D341Med (cell line): Measurements from ENCODE around the gene SYNE4.
A peak's percentile ranks its signal among the peaks of the same experiment; 100 is the strongest.
"Not testable (repeated sequence)": the region's sequence is repeated elsewhere in the genome, so short reads cannot be mapped to it uniquely, and the experiment has no call there.

Experiments
- DNase-seq: peaks from one replicate; pipeline ENCODE4 v3.0.0; 2012; ENCODE audit warnings: low spot score

Gene SYNE4

GRCh38 chr19:35990156-35990555 is 18.5 kb downstream of the SYNE4 start:
- no peak for DNase-seq

GRCh38 chr19:35988824-35989223 is 19.8 kb downstream of the SYNE4 start:
- no peak for DNase-seq

- no peak for DNase-seq
Measured at GRCh38 chr19:35987571-35987896, 21.1 kb downstream of the SYNE4 start.

DNA sequence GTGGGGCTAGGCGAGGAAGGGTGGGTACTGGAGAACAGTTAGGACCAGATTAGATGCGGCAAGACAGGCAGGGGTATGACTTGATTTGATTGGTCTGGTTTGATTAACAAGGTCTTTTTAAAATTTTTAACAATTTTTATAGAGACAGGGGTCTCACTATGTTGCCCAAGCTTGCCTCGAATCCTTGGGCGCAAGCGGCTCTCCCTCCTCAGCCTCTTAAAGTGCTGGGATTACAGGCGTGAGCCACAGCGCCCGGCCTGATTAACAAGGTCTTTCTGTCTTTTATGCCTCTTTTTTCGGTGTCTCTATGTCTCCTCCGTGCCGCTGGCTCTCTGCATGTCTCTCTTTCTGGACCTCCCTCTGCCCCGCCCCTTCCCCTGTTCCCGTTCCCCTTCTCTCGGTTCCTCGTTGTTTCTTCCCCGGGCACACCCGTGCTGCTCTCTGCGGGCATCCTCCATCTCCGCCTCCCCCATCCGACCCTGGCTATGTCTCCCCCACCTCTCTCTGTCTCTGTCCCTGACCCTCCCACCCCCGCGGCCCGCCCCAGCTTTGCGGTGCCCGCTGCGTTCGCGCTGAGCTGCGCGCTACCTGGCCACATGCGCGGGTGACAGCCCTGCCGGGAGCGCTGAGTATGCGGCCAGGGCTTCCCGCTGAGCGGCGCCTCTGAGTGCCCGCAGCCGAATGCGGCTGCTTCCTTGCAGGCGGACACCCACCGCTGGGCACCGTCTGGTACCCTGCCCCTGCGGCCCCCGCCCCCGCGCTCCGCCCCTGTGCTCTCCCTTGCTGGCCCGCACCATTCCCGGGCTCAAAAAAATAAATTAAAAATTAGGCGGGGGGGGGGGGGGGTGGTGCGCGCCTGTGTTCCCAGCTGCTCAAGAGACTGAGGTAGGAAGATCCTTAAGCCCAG is 21.7 kb downstream of the SYNE4 start:
- peak; percentile 85 for DNase-seq

GRCh38 chr19:35986111-35986510 is 22.5 kb downstream of the SYNE4 start:
- no peak for DNase-seq

DNA sequence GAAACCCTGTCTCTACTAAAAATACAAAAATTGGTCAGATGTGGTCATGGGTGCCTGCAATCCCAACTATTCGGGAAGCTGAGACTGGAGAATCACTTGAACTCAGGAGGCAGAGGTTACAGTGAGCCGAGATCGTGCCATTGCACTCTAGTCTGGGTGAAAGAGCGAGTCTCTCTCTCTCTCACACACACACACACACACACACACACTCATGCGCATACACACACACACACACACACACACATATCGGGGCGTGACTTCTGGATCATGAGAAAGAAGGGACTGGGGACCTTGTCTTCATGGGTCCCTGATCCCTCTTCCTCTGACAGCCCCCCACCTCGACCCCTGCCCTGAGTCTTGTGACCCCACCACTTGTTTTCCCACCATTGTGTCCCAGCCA is 25.4 kb downstream of the SYNE4 start:
- DNase-seq, result no peak

DNA sequence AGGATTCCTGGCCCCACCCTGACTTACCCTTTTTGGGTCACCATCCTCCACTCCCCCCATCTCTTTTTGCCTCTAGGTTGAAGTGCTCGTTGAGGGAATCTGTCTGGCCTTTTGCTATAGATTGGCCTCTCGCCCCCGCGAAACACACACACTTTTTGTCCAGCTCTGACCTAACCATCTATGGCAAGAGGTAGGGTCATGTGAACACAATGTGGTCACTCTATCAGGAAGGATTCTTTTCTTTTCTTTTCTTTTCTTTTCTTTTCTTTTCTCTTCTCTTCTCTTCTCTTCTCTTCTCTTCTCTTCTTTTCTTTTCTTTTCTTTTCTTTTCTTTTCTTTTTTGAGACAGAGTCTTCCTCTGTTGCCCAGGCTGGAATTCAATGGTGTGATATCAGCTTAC is 27.6 kb downstream of the SYNE4 start:
- not testable (repeated sequence) for DNase-seq

GRCh38 chr19:35978832-35979365 is 29.7 kb downstream of the SYNE4 start:
- DNase-seq, result no peak

- no peak for DNase-seq
Measured at GRCh38 chr19:35978271-35978670, 30.3 kb downstream of the SYNE4 start.

GRCh38 chr19:35977446-35978222 is 31.0 kb downstream of the SYNE4 start:
- peak; percentile 96 for DNase-seq

GRCh38 chr19:35975608-35976214 is 32.9 kb downstream of the SYNE4 start:
- DNase-seq, result no peak

DNA sequence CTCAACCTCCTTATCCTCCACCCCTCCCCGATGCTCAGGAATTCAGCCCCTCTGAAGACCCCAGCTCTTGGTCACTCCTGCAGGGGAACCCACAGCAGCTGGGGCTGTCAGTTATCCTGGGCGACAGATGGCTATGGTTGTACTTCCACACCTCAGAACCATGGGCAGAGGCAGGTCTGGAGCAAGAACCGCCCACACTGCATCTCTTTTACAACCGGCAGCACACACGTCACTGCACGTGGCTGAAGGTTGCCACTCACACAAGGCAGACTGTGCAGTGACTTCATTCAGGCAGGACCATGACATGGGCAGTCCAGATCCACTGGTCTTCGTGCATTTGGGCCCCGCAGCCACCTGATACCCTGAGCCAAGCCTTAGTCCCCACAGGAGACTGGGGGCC is 35.1 kb downstream of the SYNE4 start:
- no peak for DNase-seq

DNA sequence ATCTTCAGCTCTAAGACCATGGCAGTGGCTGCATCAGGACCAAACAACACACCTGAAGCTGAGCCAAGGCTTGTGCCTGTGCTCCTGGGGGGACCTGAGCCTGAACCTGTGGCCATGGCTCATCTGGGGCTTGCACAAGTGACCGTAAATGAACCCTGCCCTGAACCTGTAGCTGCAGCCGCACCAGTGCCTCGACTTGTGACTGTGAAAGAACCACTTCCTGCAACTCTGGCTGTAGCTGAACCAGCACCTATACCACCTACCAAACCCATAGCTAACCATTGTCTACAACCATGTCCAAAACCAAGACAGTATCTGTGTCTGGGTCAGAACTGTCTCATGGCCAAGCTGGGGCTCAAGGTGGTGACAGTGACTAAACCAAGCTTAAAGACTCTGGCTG is 41.8 kb downstream of the SYNE4 start:
- DNase-seq, result no peak

DNA sequence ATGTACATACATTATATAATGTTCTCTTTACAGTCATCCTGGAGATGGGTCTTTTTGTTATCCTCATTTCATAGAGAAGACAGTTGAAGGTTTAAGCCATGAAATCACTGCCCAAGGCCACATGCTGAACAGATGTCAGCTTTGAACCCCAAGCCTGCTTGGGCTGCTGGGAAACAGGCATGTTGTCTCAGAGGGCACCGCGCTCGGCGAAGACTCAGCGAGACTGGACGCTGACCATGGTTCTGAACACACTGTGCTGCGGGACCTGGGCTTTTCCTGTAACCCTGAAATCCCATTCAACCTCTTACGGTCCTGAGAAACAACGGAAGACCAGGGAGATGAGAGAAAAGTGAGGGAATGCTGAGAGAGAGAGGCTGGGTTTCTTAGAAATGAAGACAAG is 45.1 kb downstream of the SYNE4 start:
- no peak for DNase-seq

DNA sequence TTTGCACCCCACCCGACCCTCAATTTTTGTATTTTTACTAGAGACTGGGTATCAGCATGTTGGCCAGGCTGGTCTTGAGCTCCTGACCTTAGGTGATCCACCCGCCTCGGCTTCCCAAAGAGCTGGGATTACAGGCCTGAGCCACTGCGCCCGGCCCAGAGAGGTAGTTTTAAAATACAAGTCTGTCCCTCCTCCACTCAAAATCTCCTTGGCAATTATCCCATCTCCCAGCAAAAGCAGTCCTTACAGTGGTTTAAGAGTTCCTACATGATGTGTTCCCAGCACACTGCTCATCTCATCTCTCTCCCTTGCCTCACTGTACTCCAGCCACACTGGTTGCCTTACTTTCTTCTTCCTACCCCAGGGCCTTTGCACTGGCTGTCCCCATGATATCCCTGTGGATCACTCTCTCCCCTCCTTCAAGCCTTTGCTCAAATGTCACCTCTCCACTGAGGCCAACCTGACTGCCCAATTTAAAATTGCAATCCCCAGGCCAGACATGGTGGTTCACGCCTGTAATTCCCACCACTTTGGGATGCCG is 48.1 kb downstream of the SYNE4 start:
- DNase-seq, result no peak

DNA sequence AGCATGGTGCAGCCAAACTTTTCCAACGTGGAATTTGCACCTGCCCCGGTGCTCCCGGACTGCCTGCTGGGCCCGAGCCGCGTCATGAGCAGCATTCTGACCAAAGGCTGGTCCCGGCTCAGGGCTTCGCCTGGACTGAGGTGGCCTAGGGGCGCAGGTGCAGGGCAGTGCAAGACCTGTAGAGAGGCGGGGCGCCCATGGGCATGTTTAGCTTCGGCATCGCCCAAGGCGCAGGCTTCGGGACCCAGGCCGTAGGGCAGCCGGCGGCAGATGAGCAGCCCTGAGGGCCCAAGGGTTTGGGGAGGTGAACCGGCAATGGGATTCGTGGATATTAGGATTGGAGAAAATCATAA is 48.7 kb downstream of the SYNE4 start:
- DNase-seq, result no peak

- DNase-seq, result peak; percentile 76
Measured at GRCh38 chr19:35959040-35959967, 49.3 kb downstream of the SYNE4 start.

GRCh38 chr19:35958660-35959039 is 50.0 kb downstream of the SYNE4 start:
- no peak for DNase-seq

GRCh38 chr19:35957411-35957810 is 51.2 kb downstream of the SYNE4 start:
- not testable (repeated sequence) for DNase-seq

GRCh38 chr19:35955881-35956634 is 52.6 kb downstream of the SYNE4 start:
- DNase-seq, result no peak
